ENCODE measurements around the gene CX3CR1.

CX3CR1 gene

GRCh38 chr3:39226106-39226741 is 53.6 kb downstream of the CX3CR1 start:
- Histone ChIP-seq H3K4me1 (ENCODE audit: control insufficient read depth, insufficient read depth, low read length) (no peaks in the 10 kb centered on the region), H3K27ac (ENCODE audit: low read depth, low read length) (no peak overlapping the region)

GRCh38 chr3:39224288-39224687 is 55.5 kb downstream of the CX3CR1 start:
- no peaks in the 10 kb centered on the region for H3K36me3 ChIP-seq (ENCODE audit: control insufficient read depth, insufficient read depth, low read length)
- no peak overlapping the region for H3K4me3 ChIP-seq (ENCODE audit: low read length)
- no peak overlapping the region for H3K27ac ChIP-seq (ENCODE audit: low read depth, low read length)
- no peak overlapping the region for H3K9ac ChIP-seq (ENCODE audit: low read length)
- H3K4me1 ChIP-seq (ENCODE audit: control insufficient read depth, insufficient read depth, low read length): no peaks in the 10 kb centered on the region
- no peaks in the 10 kb centered on the region for H3K27me3 ChIP-seq (ENCODE audit: control insufficient read depth, insufficient read depth, low read length)

More at GRCh38 chr3:39226106-39226741, 53.6 kb downstream of the CX3CR1 start:
- no peak overlapping the region for H3K4me3 ChIP-seq (ENCODE audit: low read length)
- no peak overlapping the region for H3K9ac ChIP-seq (ENCODE audit: low read length)
- H3K27me3 ChIP-seq (ENCODE audit: control insufficient read depth, insufficient read depth, low read length): no peaks in the 10 kb centered on the region
- H3K36me3 ChIP-seq (ENCODE audit: control insufficient read depth, insufficient read depth, low read length): no peaks in the 10 kb centered on the region

- H3K9ac ChIP-seq (ENCODE audit: low read length): no peak overlapping the region
- no peaks in the 10 kb centered on the region for H3K27me3 ChIP-seq (ENCODE audit: control insufficient read depth, insufficient read depth, low read length)
- no peak overlapping the region for H3K27ac ChIP-seq (ENCODE audit: low read depth, low read length)
- no peaks in the 10 kb centered on the region for H3K4me1 ChIP-seq (ENCODE audit: control insufficient read depth, insufficient read depth, low read length)
- H3K4me3 ChIP-seq (ENCODE audit: low read length): no peak overlapping the region
- H3K36me3 ChIP-seq (ENCODE audit: control insufficient read depth, insufficient read depth, low read length): no peaks in the 10 kb centered on the region
These were observed 56.9 kb downstream of the CX3CR1 start for GRCh38 chr3:39222939-39223338.

- no peaks in the 10 kb centered on the region for H3K27me3 ChIP-seq (ENCODE audit: control insufficient read depth, insufficient read depth, low read length)
- H3K4me1 ChIP-seq (ENCODE audit: control insufficient read depth, insufficient read depth, low read length): no peaks in the 10 kb centered on the region
- H3K4me3 ChIP-seq (ENCODE audit: low read length): no peak overlapping the region
- H3K9ac ChIP-seq (ENCODE audit: low read length): no peak overlapping the region
- H3K27ac ChIP-seq (ENCODE audit: low read depth, low read length): no peak overlapping the region
- H3K36me3 ChIP-seq (ENCODE audit: control insufficient read depth, insufficient read depth, low read length): no peaks in the 10 kb centered on the region
These were observed 57.4 kb downstream of the CX3CR1 start for GRCh38 chr3:39222462-39222861.

GRCh38 chr3:39221141-39221530 is 58.7 kb downstream of the CX3CR1 start:
- Histone ChIP-seq H3K27ac (ENCODE audit: low read depth, low read length) (no peak overlapping the region), H3K4me1 (ENCODE audit: control insufficient read depth, insufficient read depth, low read length) (no peaks in the 10 kb centered on the region), H3K27me3 (ENCODE audit: control insufficient read depth, insufficient read depth, low read length) (no peaks in the 10 kb centered on the region), H3K4me3 (ENCODE audit: low read length) (no peak overlapping the region), H3K9ac (ENCODE audit: low read length) (no peak overlapping the region), H3K36me3 (ENCODE audit: control insufficient read depth, insufficient read depth, low read length) (no peaks in the 10 kb centered on the region)

GRCh38 chr3:39220407-39221140 is 59.3 kb downstream of the CX3CR1 start:
- no peaks in the 10 kb centered on the region for H3K4me1 ChIP-seq (ENCODE audit: control insufficient read depth, insufficient read depth, low read length)
- no peak overlapping the region for H3K4me3 ChIP-seq (ENCODE audit: low read length)
- no peaks in the 10 kb centered on the region for H3K27me3 ChIP-seq (ENCODE audit: control insufficient read depth, insufficient read depth, low read length)
- no peaks in the 10 kb centered on the region for H3K36me3 ChIP-seq (ENCODE audit: control insufficient read depth, insufficient read depth, low read length)
- H3K9ac ChIP-seq (ENCODE audit: low read length): no peak overlapping the region
- H3K27ac ChIP-seq (ENCODE audit: low read depth, low read length): no peak overlapping the region

- no peak overlapping the region for H3K27ac ChIP-seq (ENCODE audit: low read depth, low read length)
- no peaks in the 10 kb centered on the region for H3K4me1 ChIP-seq (ENCODE audit: control insufficient read depth, insufficient read depth, low read length)
- H3K9ac ChIP-seq (ENCODE audit: low read length): no peak overlapping the region
- H3K27me3 ChIP-seq (ENCODE audit: control insufficient read depth, insufficient read depth, low read length): no peaks in the 10 kb centered on the region
- no peaks in the 10 kb centered on the region for H3K36me3 ChIP-seq (ENCODE audit: control insufficient read depth, insufficient read depth, low read length)
- H3K4me3 ChIP-seq (ENCODE audit: low read length): no peak overlapping the region
These were observed 60.1 kb downstream of the CX3CR1 start for GRCh38 chr3:39219702-39220101.

GRCh38 chr3:39216176-39216790 is 63.6 kb downstream of the CX3CR1 start:
- Histone ChIP-seq H3K4me3 (ENCODE audit: low read length) (no peak overlapping the region), H3K4me1 (ENCODE audit: control insufficient read depth, insufficient read depth, low read length) (no peaks in the 10 kb centered on the region), H3K36me3 (ENCODE audit: control insufficient read depth, insufficient read depth, low read length) (no peaks in the 10 kb centered on the region), H3K9ac (ENCODE audit: low read length) (no peak overlapping the region), H3K27me3 (ENCODE audit: control insufficient read depth, insufficient read depth, low read length) (no peaks in the 10 kb centered on the region), H3K27ac (ENCODE audit: low read depth, low read length) (no peak overlapping the region)

GRCh38 chr3:39213613-39214012 is 66.2 kb downstream of the CX3CR1 start:
- Histone ChIP-seq H3K4me3 (ENCODE audit: low read length) (no peak overlapping the region), H3K27ac (ENCODE audit: low read depth, low read length) (no peak overlapping the region), H3K4me1 (ENCODE audit: control insufficient read depth, insufficient read depth, low read length) (no peaks in the 10 kb centered on the region), H3K9ac (ENCODE audit: low read length) (no peak overlapping the region), H3K36me3 (ENCODE audit: control insufficient read depth, insufficient read depth, low read length) (no peaks in the 10 kb centered on the region), H3K27me3 (ENCODE audit: control insufficient read depth, insufficient read depth, low read length) (no peaks in the 10 kb centered on the region)
